HEK293 (cell line): Measurements from ENCODE around the gene ARMC2.

ENCODE experiments used
- CTCF ChIA-PET: fragments of 350-600 bp; formaldehyde crosslinking; extraction: SDS; loops from one replicate; lab custom pipeline; 2021; ENCODE audit warnings: antibody characterized with exemption; lab: Yijun Ruan, JAX
- POLR2A ChIA-PET: fragments of 300-600 bp; formaldehyde crosslinking; extraction: SDS; loops from one replicate; lab custom pipeline; 2020; ENCODE audit warnings: antibody characterized with exemption, inconsistent platforms; lab: Yijun Ruan, JAX
- H3K27ac ChIP-seq: fragments of 200-500 bp; sonication (Bioruptor generic); 2 replicates; pipeline ENCODE4 v1.5.1; 2014; ENCODE audit warnings: low read depth, low read length, control low read depth, inconsistent platforms; ENCODE audit errors: extremely low read depth
- H3K36me3 ChIP-seq, 2 experiments: fragments of 200-500 bp in 1 of 2; sonication (Bioruptor generic) in 1 of 2; 1 replicate in 1 of 2; 2 replicates in 1 of 2; pipeline ENCODE4 v1.5.1; 2014 to 2017; ENCODE audit warnings: inconsistent platforms in 2 of 2, low read length in 2 of 2; ENCODE audit not compliant: control insufficient read depth in 2 of 2, insufficient read depth in 1 of 2
- H3K4me1 ChIP-seq: fragments of 200-500 bp; sonication (Bioruptor generic); 2 replicates; pipeline ENCODE4 v1.5.1; 2014; ENCODE audit warnings: mild to moderate bottlenecking, low read length, inconsistent platforms; ENCODE audit not compliant: control insufficient read depth, insufficient read depth
- H3K4me3 ChIP-seq: 2 replicates; pipeline ENCODE4 v1.5.1; 2011; ENCODE audit warnings: low read depth, mild to moderate bottlenecking, control low read depth, low read length, moderate library complexity
- H3K9me3 ChIP-seq: fragments of 200-500 bp; sonication (Bioruptor generic); 2 replicates; pipeline ENCODE4 v1.5.1; 2014; ENCODE audit warnings: low read depth, low read length, inconsistent platforms; ENCODE audit not compliant: control insufficient read depth, insufficient read depth
- FEZF1 ChIP-seq: fragments of 450-650 bp; formaldehyde crosslinking; IDR thresholded peaks from 2 replicates; pipeline ENCODE4 v1.5.1; 2016; ENCODE audit warnings: missing biosample characterization, missing genetic modification characterization
- KLF7 ChIP-seq: fragments of 450-650 bp; formaldehyde crosslinking; IDR thresholded peaks from 2 replicates; pipeline ENCODE4 v1.5.1; 2016; ENCODE audit warnings: missing biosample characterization, missing genetic modification characterization, borderline replicate concordance
- SP2 ChIP-seq: fragments of 450-650 bp; formaldehyde crosslinking; IDR thresholded peaks from 2 replicates; pipeline ENCODE4 v1.5.1; 2016; ENCODE audit warnings: missing biosample characterization, missing genetic modification characterization
- ZBTB1 ChIP-seq: fragments of 450-650 bp; formaldehyde crosslinking; IDR thresholded peaks from 2 replicates; pipeline ENCODE4 v1.5.1; 2016; ENCODE audit warnings: missing biosample characterization, missing genetic modification characterization
- ZFP37 ChIP-seq: fragments of 450-650 bp; formaldehyde crosslinking; IDR thresholded peaks from 2 replicates; pipeline ENCODE4 v1.5.1; 2016; ENCODE audit warnings: missing biosample characterization, missing genetic modification characterization
- ZNF138 ChIP-seq: fragments of 450-650 bp; formaldehyde crosslinking; IDR thresholded peaks from 2 replicates; pipeline ENCODE4 v1.5.1; 2016; ENCODE audit warnings: missing biosample characterization, missing genetic modification characterization, borderline replicate concordance
- ZNF157 ChIP-seq: fragments of 450-650 bp; formaldehyde crosslinking; IDR thresholded peaks from 2 replicates; pipeline ENCODE4 v1.5.1; 2016; ENCODE audit warnings: missing biosample characterization, missing genetic modification characterization
- ZNF175 ChIP-seq: fragments of 450-650 bp; formaldehyde crosslinking; IDR thresholded peaks from 2 replicates; pipeline ENCODE4 v1.5.1; 2016; ENCODE audit warnings: missing biosample characterization, missing genetic modification characterization
- ZNF184 ChIP-seq: fragments of 450-650 bp; IDR thresholded peaks from 2 replicates; pipeline ENCODE4 v1.5.1; 2018; ENCODE audit warnings: missing biosample characterization, mild to moderate bottlenecking, missing genetic modification characterization
- ZNF274 ChIP-seq, 2 experiments: fragments of 200-500 bp in 1 of 2; fragments of 450-650 bp in 1 of 2; sonication (Bioruptor generic) in 1 of 2; formaldehyde crosslinking in 1 of 2; IDR thresholded peaks; 2 replicates each; pipeline versions ENCODE4 v1.5.1 to v1.6.1; 2014 to 2016; ENCODE audit warnings: borderline replicate concordance in 1 of 2, inconsistent platforms in 1 of 2, low read length in 1 of 2, missing biosample characterization in 1 of 2, missing genetic modification characterization in 1 of 2
- ZNF311 ChIP-seq: fragments of 450-650 bp; formaldehyde crosslinking; IDR thresholded peaks from 2 replicates; pipeline ENCODE4 v1.5.1; 2017; ENCODE audit warnings: missing biosample characterization, missing genetic modification characterization, borderline replicate concordance
- ZNF416 ChIP-seq: fragments of 450-650 bp; formaldehyde crosslinking; IDR thresholded peaks from 2 replicates; pipeline ENCODE4 v1.5.1; 2016; ENCODE audit warnings: missing biosample characterization, missing genetic modification characterization
- ZNF521 ChIP-seq: fragments of 450-650 bp; formaldehyde crosslinking; IDR thresholded peaks from 2 replicates; pipeline ENCODE4 v1.5.1; 2017; ENCODE audit warnings: missing biosample characterization, mild to moderate bottlenecking, missing genetic modification characterization
- ZNF529 ChIP-seq: fragments of 450-650 bp; formaldehyde crosslinking; IDR thresholded peaks from 2 replicates; pipeline ENCODE4 v1.5.1; 2017; ENCODE audit warnings: missing genetic modification characterization, missing biosample characterization; ENCODE audit not compliant: insufficient replicate concordance
- ZNF624 ChIP-seq: fragments of 450-650 bp; formaldehyde crosslinking; IDR thresholded peaks from 2 replicates; pipeline ENCODE4 v1.5.1; 2017; ENCODE audit warnings: missing biosample characterization, missing genetic modification characterization
- ZNF670 ChIP-seq: fragments of 450-650 bp; formaldehyde crosslinking; IDR thresholded peaks from 2 replicates; pipeline ENCODE4 v1.5.1; 2016; ENCODE audit warnings: missing biosample characterization, missing genetic modification characterization, low read depth
- ZNF76 ChIP-seq: fragments of 450-650 bp; formaldehyde crosslinking; IDR thresholded peaks from 2 replicates; pipeline ENCODE4; 2016; ENCODE audit warnings: low read depth, missing biosample characterization, missing genetic modification characterization, borderline replicate concordance
- ZNF777 ChIP-seq: fragments of 450-650 bp; formaldehyde crosslinking; IDR thresholded peaks from 2 replicates; pipeline ENCODE4 v1.5.1; 2017; ENCODE audit warnings: missing biosample characterization, missing genetic modification characterization, borderline replicate concordance
- ZNF843 ChIP-seq: fragments of 450-650 bp; formaldehyde crosslinking; IDR thresholded peaks from 2 replicates; pipeline ENCODE4 v1.5.1; 2016; ENCODE audit warnings: missing biosample characterization, missing genetic modification characterization
- TF ChIP-seq, protein P1 (sequence below): fragments of 450-650 bp; formaldehyde crosslinking; IDR thresholded peaks from 2 replicates; pipeline ENCODE4 v1.5.1; 2016; ENCODE audit warnings: missing biosample characterization, missing genetic modification characterization, low read depth
- TF ChIP-seq, protein P2 (sequence below): fragments of 450-650 bp; formaldehyde crosslinking; IDR thresholded peaks from 2 replicates; pipeline ENCODE4 v1.5.1; 2016; ENCODE audit warnings: missing biosample characterization, missing genetic modification characterization
- TF ChIP-seq, protein P3 (sequence below): fragments of 450-650 bp; formaldehyde crosslinking; conservative IDR thresholded peaks from 2 replicates; pipeline ENCODE4 v1.5.1; 2016; ENCODE audit warnings: low read depth, missing biosample characterization, missing genetic modification characterization

ARMC2 gene

DNA sequence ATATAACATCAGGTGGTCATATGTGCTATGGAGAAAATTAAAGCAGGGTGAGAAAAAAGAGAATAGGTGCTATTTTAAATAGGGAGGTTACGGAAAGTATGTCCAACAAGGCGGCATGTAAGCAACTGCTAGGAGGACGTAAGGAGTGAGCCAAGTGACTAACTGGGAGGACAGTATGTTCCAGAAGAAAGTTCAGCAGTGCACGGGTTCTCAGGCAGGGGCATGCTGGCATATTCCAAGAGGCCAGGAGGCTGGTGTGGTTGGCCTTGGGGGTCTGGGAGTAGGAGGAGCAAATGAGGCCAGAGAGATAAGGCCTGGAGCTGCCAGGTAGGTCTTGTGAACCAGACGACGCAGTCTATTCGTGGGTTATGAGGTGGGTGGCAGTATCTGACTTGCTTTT is 112.4 kb downstream of the ARMC2 start:
- Histone ChIP-seq H3K27ac (no peak overlapping the region), H3K9me3 (no peaks in the 10 kb centered on the region), H3K4me3 (no peak overlapping the region), H3K36me3 (no peaks in the 10 kb centered on the region), H3K4me1 (no peaks in the 10 kb centered on the region)
- ChIA-PET POLR2A (no interaction called here), CTCF (interaction anchor here (0.6 kb wide), 1 partner anchor 171 kb away, joined by 3 read pairs; no protein-coding TSS in a partner anchor)
- TF ChIP-seq ZNF843 (tag by site-specific recombination) (no peak), ZFP37 (no peak)

DNA sequence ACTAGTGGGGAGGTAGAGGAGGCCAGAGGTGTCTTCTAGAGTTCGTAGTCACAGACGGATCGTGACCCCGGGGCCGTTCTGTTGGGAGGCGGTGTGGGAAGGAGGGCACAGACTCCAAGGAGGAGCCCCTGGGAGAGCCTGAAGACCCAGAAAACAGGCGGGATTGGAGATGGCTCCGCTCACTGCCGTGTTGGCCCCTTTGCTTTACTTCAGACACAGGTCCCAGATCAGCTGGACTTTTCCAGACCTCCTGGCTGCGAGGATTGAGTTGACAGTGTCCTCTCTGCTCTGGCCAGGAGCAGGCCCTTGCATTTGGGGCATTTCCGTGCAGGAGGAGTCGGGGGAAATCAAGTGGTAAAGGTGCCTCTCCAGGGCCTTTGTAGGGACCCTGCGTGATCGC is 112.9 kb downstream of the ARMC2 start:
- Histone ChIP-seq H3K36me3 (no peaks in the 10 kb centered on the region), H3K4me3 (no peak overlapping the region), H3K4me1 (no peaks in the 10 kb centered on the region), H3K27ac (no peak overlapping the region), H3K9me3 (no peaks in the 10 kb centered on the region)
- CTCF ChIA-PET, result no interaction called here
- no peak for TF ChIP-seq ZNF76 (tag by site-specific recombination)
- no peak for TF ChIP-seq ZNF529 (tag by site-specific recombination)
- TF ChIP-seq ZNF311 (tag by site-specific recombination), result no peak
- TF ChIP-seq FEZF1 (tag by site-specific recombination), result no peak
- no peak for TF ChIP-seq ZNF521
- TF ChIP-seq KLF7 (tag by site-specific recombination), result no peak
- TF ChIP-seq, protein P1, sequence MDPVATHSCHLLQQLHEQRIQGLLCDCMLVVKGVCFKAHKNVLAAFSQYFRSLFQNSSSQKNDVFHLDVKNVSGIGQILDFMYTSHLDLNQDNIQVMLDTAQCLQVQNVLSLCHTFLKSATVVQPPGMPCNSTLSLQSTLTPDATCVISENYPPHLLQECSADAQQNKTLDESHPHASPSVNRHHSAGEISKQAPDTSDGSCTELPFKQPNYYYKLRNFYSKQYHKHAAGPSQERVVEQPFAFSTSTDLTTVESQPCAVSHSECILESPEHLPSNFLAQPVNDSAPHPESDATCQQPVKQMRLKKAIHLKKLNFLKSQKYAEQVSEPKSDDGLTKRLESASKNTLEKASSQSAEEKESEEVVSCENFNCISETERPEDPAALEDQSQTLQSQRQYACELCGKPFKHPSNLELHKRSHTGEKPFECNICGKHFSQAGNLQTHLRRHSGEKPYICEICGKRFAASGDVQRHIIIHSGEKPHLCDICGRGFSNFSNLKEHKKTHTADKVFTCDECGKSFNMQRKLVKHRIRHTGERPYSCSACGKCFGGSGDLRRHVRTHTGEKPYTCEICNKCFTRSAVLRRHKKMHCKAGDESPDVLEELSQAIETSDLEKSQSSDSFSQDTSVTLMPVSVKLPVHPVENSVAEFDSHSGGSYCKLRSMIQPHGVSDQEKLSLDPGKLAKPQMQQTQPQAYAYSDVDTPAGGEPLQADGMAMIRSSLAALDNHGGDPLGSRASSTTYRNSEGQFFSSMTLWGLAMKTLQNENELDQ (tag by site-specific recombination), result no peak
- no peak for TF ChIP-seq SP2 (tag by site-specific recombination)
- no peak for TF ChIP-seq ZNF157 (tag by site-specific recombination)
- TF ChIP-seq, protein P2, sequence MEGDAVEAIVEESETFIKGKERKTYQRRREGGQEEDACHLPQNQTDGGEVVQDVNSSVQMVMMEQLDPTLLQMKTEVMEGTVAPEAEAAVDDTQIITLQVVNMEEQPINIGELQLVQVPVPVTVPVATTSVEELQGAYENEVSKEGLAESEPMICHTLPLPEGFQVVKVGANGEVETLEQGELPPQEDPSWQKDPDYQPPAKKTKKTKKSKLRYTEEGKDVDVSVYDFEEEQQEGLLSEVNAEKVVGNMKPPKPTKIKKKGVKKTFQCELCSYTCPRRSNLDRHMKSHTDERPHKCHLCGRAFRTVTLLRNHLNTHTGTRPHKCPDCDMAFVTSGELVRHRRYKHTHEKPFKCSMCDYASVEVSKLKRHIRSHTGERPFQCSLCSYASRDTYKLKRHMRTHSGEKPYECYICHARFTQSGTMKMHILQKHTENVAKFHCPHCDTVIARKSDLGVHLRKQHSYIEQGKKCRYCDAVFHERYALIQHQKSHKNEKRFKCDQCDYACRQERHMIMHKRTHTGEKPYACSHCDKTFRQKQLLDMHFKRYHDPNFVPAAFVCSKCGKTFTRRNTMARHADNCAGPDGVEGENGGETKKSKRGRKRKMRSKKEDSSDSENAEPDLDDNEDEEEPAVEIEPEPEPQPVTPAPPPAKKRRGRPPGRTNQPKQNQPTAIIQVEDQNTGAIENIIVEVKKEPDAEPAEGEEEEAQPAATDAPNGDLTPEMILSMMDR, result no peak
- no peak for TF ChIP-seq ZBTB1 (tag by site-specific recombination)
- TF ChIP-seq, all 188 proteins: peak for 0
- POLR2A ChIA-PET, result no interaction called here

DNA sequence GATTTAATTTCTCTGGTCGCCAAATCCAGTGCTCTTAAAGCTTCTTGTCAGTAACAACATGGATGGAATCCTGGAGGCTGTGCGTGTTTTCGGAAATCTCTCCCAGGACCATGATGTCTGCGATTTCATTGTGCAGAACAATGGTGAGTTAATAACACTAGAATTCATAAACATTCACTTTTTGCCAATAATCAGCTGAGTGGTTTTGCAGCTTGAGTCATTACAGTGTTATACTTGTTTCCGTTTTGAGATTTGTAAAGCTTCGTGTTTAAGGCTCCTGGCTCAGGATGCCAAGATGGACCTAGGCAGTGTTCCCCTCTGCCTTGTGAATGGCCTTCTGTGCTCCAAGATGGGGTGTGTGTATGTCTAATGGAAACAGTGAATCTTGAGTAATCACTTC is 113.8 kb downstream of the ARMC2 start:
- CTCF ChIA-PET, result no interaction called here
- no peak overlapping the region for H3K4me3 ChIP-seq
- H3K27ac ChIP-seq, result no peak overlapping the region
- H3K36me3 ChIP-seq, result no peaks in the 10 kb centered on the region
- no peak for TF ChIP-seq ZNF184
- TF ChIP-seq, protein P3, sequence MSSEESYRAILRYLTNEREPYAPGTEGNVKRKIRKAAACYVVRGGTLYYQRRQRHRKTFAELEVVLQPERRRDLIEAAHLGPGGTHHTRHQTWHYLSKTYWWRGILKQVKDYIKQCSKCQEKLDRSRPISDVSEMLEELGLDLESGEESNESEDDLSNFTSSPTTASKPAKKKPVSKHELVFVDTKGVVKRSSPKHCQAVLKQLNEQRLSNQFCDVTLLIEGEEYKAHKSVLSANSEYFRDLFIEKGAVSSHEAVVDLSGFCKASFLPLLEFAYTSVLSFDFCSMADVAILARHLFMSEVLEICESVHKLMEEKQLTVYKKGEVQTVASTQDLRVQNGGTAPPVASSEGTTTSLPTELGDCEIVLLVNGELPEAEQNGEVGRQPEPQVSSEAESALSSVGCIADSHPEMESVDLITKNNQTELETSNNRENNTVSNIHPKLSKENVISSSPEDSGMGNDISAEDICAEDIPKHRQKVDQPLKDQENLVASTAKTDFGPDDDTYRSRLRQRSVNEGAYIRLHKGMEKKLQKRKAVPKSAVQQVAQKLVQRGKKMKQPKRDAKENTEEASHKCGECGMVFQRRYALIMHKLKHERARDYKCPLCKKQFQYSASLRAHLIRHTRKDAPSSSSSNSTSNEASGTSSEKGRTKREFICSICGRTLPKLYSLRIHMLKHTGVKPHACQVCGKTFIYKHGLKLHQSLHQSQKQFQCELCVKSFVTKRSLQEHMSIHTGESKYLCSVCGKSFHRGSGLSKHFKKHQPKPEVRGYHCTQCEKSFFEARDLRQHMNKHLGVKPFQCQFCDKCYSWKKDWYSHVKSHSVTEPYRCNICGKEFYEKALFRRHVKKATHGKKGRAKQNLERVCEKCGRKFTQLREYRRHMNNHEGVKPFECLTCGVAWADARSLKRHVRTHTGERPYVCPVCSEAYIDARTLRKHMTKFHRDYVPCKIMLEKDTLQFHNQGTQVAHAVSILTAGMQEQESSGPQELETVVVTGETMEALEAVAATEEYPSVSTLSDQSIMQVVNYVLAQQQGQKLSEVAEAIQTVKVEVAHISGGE (tag by site-specific recombination), result no peak
- no peak for TF ChIP-seq ZNF416 (tag by site-specific recombination)
- no peak for TF ChIP-seq ZNF274 (IDR thresholded peaks at IDR 0.05; ENCODE audit: low read length)
- TF ChIP-seq ZNF274 (tag by site-specific recombination; IDR thresholded peaks at IDR 0.05; ENCODE audit: borderline replicate concordance), result no peak
- TF ChIP-seq ZNF175 (tag by site-specific recombination), result no peak
- TF ChIP-seq ZNF777 (tag by site-specific recombination), result no peak
- no peak for TF ChIP-seq ZNF624 (tag by site-specific recombination)
- no peak for TF ChIP-seq ZNF138
- TF ChIP-seq ZNF670, result no peak
- TF ChIP-seq, all 188 proteins: peak for 0
- POLR2A ChIA-PET, result no interaction called here
- Histone ChIP-seq H3K9me3 (no peaks in the 10 kb centered on the region), H3K4me1 (peaks cover 5% of the 10 kb centered on the region)
